ENCODE results near the gene SP5. TPM values are rescaled to one million over a fixed set of nuclear protein-coding genes. Genes with fewer than 3 reads are reported as not detected.

SP5 gene
- total RNA-seq, 6 experiments from 2014 or later: not detected

GRCh38 chr2:170689481-170689880 is 25.7 kb upstream of the SP5 start:
- peaks cover 9% of the 10 kb centered on the region for H3K9me3 Mint-ChIP-seq
- TF ChIP-seq CTCF (IDR thresholded peaks at IDR 0.05): no peak
- H3K27ac Mint-ChIP-seq: no peak overlapping the region
- no peak overlapping the region for H3K4me3 Mint-ChIP-seq
- DNase-seq: no peak
- H3K27me3 Mint-ChIP-seq (ENCODE audit: insufficient read depth): peaks cover 2% of the 10 kb centered on the region
- H3K4me1 Mint-ChIP-seq (ENCODE audit: low read depth): no peaks in the 10 kb centered on the region
- H3K36me3 Mint-ChIP-seq (ENCODE audit: low read depth): no peaks in the 10 kb centered on the region

- no peak for TF ChIP-seq CTCF (IDR thresholded peaks at IDR 0.05)
- DNase-seq: no peak
- peaks cover 9% of the 10 kb centered on the region for H3K9me3 Mint-ChIP-seq
- no peak overlapping the region for H3K27ac Mint-ChIP-seq
- no peaks in the 10 kb centered on the region for H3K4me1 Mint-ChIP-seq (ENCODE audit: low read depth)
- peaks cover 2% of the 10 kb centered on the region for H3K27me3 Mint-ChIP-seq (ENCODE audit: insufficient read depth)
- no peak overlapping the region for H3K4me3 Mint-ChIP-seq
- no peaks in the 10 kb centered on the region for H3K36me3 Mint-ChIP-seq (ENCODE audit: low read depth)
Measured at GRCh38 chr2:170690640-170691039, 24.5 kb upstream of the SP5 start.

- DNase-seq: no peak
- TF ChIP-seq CTCF (IDR thresholded peaks at IDR 0.05): no peak
- H3K36me3 Mint-ChIP-seq (ENCODE audit: low read depth): no peaks in the 10 kb centered on the region
- no peaks in the 10 kb centered on the region for H3K4me1 Mint-ChIP-seq (ENCODE audit: low read depth)
- H3K9me3 Mint-ChIP-seq: peaks cover 17% of the 10 kb centered on the region; the same call in 1 of the 2 replicates
- H3K27me3 Mint-ChIP-seq (ENCODE audit: insufficient read depth): peaks cover 2% of the 10 kb centered on the region
- no peak overlapping the region for H3K4me3 Mint-ChIP-seq
- no peak overlapping the region for H3K27ac Mint-ChIP-seq
Measured at GRCh38 chr2:170694316-170694715, 20.8 kb upstream of the SP5 start.

GRCh38 chr2:170695521-170696410 is 19.4 kb upstream of the SP5 start:
- Mint-ChIP-seq H3K36me3 (ENCODE audit: low read depth) (no peaks in the 10 kb centered on the region), H3K27ac (no peak overlapping the region), H3K27me3 (ENCODE audit: insufficient read depth) (peaks cover 2% of the 10 kb centered on the region), H3K4me1 (ENCODE audit: low read depth) (no peaks in the 10 kb centered on the region), H3K4me3 (no peak overlapping the region), H3K9me3 (peaks cover 17% of the 10 kb centered on the region; the same call in 1 of the 2 replicates)
- no peak for TF ChIP-seq CTCF (IDR thresholded peaks at IDR 0.05)
- no peak for DNase-seq

GRCh38 chr2:170696948-170697347 is 18.2 kb upstream of the SP5 start:
- H3K4me3 Mint-ChIP-seq: no peak overlapping the region
- peaks cover 2% of the 10 kb centered on the region for H3K27me3 Mint-ChIP-seq (ENCODE audit: insufficient read depth)
- peaks cover 17% of the 10 kb centered on the region; the same call in 1 of the 2 replicates for H3K9me3 Mint-ChIP-seq
- no peak for DNase-seq
- no peaks in the 10 kb centered on the region for H3K36me3 Mint-ChIP-seq (ENCODE audit: low read depth)
- TF ChIP-seq CTCF (IDR thresholded peaks at IDR 0.05): no peak
- no peak overlapping the region for H3K27ac Mint-ChIP-seq
- no peaks in the 10 kb centered on the region for H3K4me1 Mint-ChIP-seq (ENCODE audit: low read depth)
